HEK293 (cell line): ENCODE measurements around the gene AGAP5.
A peak's percentile ranks its signal among the peaks of the same experiment; 100 is the strongest.
"Not testable (repeated sequence)": the region's sequence is repeated elsewhere in the genome, so short reads cannot be mapped to it uniquely, and the experiment has no call there.

Experiments
- CTCF ChIA-PET: fragments of 350-600 bp; formaldehyde crosslinking; extraction: SDS; loops from one replicate; lab custom pipeline; 2021; ENCODE audit warnings: antibody characterized with exemption; lab: Yijun Ruan, JAX
- POLR2A ChIA-PET: fragments of 300-600 bp; formaldehyde crosslinking; extraction: SDS; loops from one replicate; lab custom pipeline; 2020; ENCODE audit warnings: antibody characterized with exemption, inconsistent platforms; lab: Yijun Ruan, JAX
- H3K27ac ChIP-seq: fragments of 200-500 bp; sonication (Bioruptor generic); 2 replicates; pipeline ENCODE4 v1.5.1; 2014; ENCODE audit warnings: low read depth, low read length, control low read depth, inconsistent platforms; ENCODE audit errors: extremely low read depth
- H3K36me3 ChIP-seq, 2 experiments: fragments of 200-500 bp in 1 of 2; sonication (Bioruptor generic) in 1 of 2; 1 replicate in 1 of 2; 2 replicates in 1 of 2; pipeline ENCODE4 v1.5.1; 2014 to 2017; ENCODE audit warnings: inconsistent platforms in 2 of 2, low read length in 2 of 2; ENCODE audit not compliant: control insufficient read depth in 2 of 2, insufficient read depth in 1 of 2
- H3K4me1 ChIP-seq: fragments of 200-500 bp; sonication (Bioruptor generic); 2 replicates; pipeline ENCODE4 v1.5.1; 2014; ENCODE audit warnings: mild to moderate bottlenecking, low read length, inconsistent platforms; ENCODE audit not compliant: control insufficient read depth, insufficient read depth
- H3K4me3 ChIP-seq: 2 replicates; pipeline ENCODE4 v1.5.1; 2011; ENCODE audit warnings: low read depth, mild to moderate bottlenecking, control low read depth, low read length, moderate library complexity
- H3K9me3 ChIP-seq: fragments of 200-500 bp; sonication (Bioruptor generic); 2 replicates; pipeline ENCODE4 v1.5.1; 2014; ENCODE audit warnings: low read depth, low read length, inconsistent platforms; ENCODE audit not compliant: control insufficient read depth, insufficient read depth
- EGR2 ChIP-seq: fragments of 450-650 bp; formaldehyde crosslinking; IDR thresholded peaks from 2 replicates; pipeline ENCODE4 v1.5.1; 2016; ENCODE audit warnings: low read depth, missing biosample characterization, missing genetic modification characterization
- FEZF1 ChIP-seq: fragments of 450-650 bp; formaldehyde crosslinking; IDR thresholded peaks from 2 replicates; pipeline ENCODE4 v1.5.1; 2016; ENCODE audit warnings: missing biosample characterization, missing genetic modification characterization
- GLIS1 ChIP-seq: fragments of 450-650 bp; formaldehyde crosslinking; IDR thresholded peaks from 2 replicates; pipeline ENCODE4 v1.5.1; 2016; ENCODE audit warnings: missing biosample characterization, missing genetic modification characterization
- SCRT1 ChIP-seq: fragments of 450-650 bp; formaldehyde crosslinking; IDR thresholded peaks from 2 replicates; pipeline ENCODE4 v1.5.1; 2016; ENCODE audit warnings: missing biosample characterization, missing genetic modification characterization, borderline replicate concordance
- SCRT2 ChIP-seq: fragments of 450-650 bp; formaldehyde crosslinking; IDR thresholded peaks from 2 replicates; pipeline ENCODE4 v1.5.1; 2016; ENCODE audit warnings: missing biosample characterization, missing genetic modification characterization
- ZFHX2 ChIP-seq: fragments of 450-650 bp; formaldehyde crosslinking; conservative IDR thresholded peaks from 2 replicates; pipeline ENCODE4 v1.5.1; 2016; ENCODE audit warnings: missing biosample characterization, missing genetic modification characterization

Gene AGAP5

GRCh38 chr10:73707628-73708027, 9.7 kb upstream of the AGAP5 start:
- H3K4me3 ChIP-seq, H3K36me3 ChIP-seq, CTCF ChIA-PET, H3K27ac ChIP-seq, H3K9me3 ChIP-seq, POLR2A ChIA-PET, H3K4me1 ChIP-seq: not testable (repeated sequence)
- peak; percentile 40 for TF ChIP-seq GLIS1 (tag by site-specific recombination)

GRCh38 chr10:73706488-73706887, 8.6 kb upstream of the AGAP5 start:
- H3K4me1 ChIP-seq, H3K27ac ChIP-seq, CTCF ChIA-PET, H3K4me3 ChIP-seq, H3K9me3 ChIP-seq, POLR2A ChIA-PET, H3K36me3 ChIP-seq: not testable (repeated sequence)
- TF ChIP-seq EGR2 (tag by site-specific recombination) (peak; percentile 89), SCRT2 (tag by site-specific recombination) (peak; percentile 87), ZFHX2 (peak; percentile 79)

GRCh38 chr10:73705506-73706072, 7.7 kb upstream of the AGAP5 start:
- H3K27ac ChIP-seq, CTCF ChIA-PET, H3K36me3 ChIP-seq, H3K9me3 ChIP-seq, H3K4me3 ChIP-seq, H3K4me1 ChIP-seq, POLR2A ChIA-PET: not testable (repeated sequence)

- not testable (repeated sequence) for H3K36me3 ChIP-seq
Measured at GRCh38 chr10:73703924-73704323, 6.0 kb upstream of the AGAP5 start.

GRCh38 chr10:73698819-73699218, 910 bp upstream of the AGAP5 start:
- POLR2A ChIA-PET = not testable (repeated sequence)
- TF ChIP-seq FEZF1 (tag by site-specific recombination) = peak; percentile 47
- TF ChIP-seq, all 188 proteins: peak for 1; not testable (repeated sequence) for 187
- H3K4me1 ChIP-seq, H3K9me3 ChIP-seq, H3K4me3 ChIP-seq, H3K27ac ChIP-seq, CTCF ChIA-PET, H3K36me3 ChIP-seq: not testable (repeated sequence)

More at GRCh38 chr10:73703924-73704323, 6.0 kb upstream of the AGAP5 start:
- H3K4me1 ChIP-seq, POLR2A ChIA-PET, CTCF ChIA-PET, H3K9me3 ChIP-seq, H3K4me3 ChIP-seq, H3K27ac ChIP-seq: not testable (repeated sequence)

GRCh38 chr10:73695302-73695701, 2.6 kb downstream of the AGAP5 start:
- H3K4me3 ChIP-seq, H3K9me3 ChIP-seq, H3K36me3 ChIP-seq, H3K4me1 ChIP-seq, CTCF ChIA-PET, POLR2A ChIA-PET, H3K27ac ChIP-seq: not testable (repeated sequence)

GRCh38 chr10:73690755-73691154, 7.2 kb downstream of the AGAP5 start:
- H3K4me3 ChIP-seq, H3K9me3 ChIP-seq, POLR2A ChIA-PET, CTCF ChIA-PET, H3K4me1 ChIP-seq, H3K36me3 ChIP-seq, H3K27ac ChIP-seq: not testable (repeated sequence)
- TF ChIP-seq SCRT2 (tag by site-specific recombination) (peak; percentile 76), SCRT1 (tag by site-specific recombination) (peak; percentile 60; the same call in 1 of the 2 replicates)

GRCh38 chr10:73689596-73689995, 8.3 kb downstream of the AGAP5 start:
- H3K9me3 ChIP-seq, H3K36me3 ChIP-seq, H3K4me3 ChIP-seq, CTCF ChIA-PET, POLR2A ChIA-PET, H3K27ac ChIP-seq, H3K4me1 ChIP-seq: not testable (repeated sequence)

GRCh38 chr10:73687641-73688040, 10.3 kb downstream of the AGAP5 start:
- H3K4me3 ChIP-seq, H3K27ac ChIP-seq, CTCF ChIA-PET, POLR2A ChIA-PET, H3K4me1 ChIP-seq, H3K36me3 ChIP-seq, H3K9me3 ChIP-seq: not testable (repeated sequence)

- H3K4me3 ChIP-seq, H3K36me3 ChIP-seq, CTCF ChIA-PET, H3K9me3 ChIP-seq, H3K4me1 ChIP-seq, H3K27ac ChIP-seq, POLR2A ChIA-PET: not testable (repeated sequence)
Measured at GRCh38 chr10:73674546-73674945, 23.4 kb downstream of the AGAP5 start.
